ENCODE measurements around the gene PEX5L.

Gene PEX5L

DNA sequence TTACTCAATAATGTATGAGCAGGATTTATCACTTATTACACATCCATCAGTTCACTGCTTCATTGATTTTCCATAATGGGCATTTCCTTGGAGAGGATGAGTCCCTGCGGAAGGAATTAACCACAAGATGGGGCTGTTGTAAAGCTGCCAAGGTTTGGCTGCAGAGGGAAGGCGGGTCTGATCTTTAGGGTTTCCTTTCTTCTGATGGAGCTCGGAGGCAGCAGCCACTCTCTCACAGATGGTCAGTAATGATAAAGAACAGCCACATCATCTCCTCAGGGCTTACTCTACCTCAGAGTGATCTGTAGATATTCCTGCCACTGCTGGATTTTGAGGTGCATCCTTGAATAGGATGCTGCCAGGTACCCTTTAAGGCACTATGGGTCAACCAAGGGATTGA, 268.7 kb downstream of the PEX5L start:
- no peak for FAIRE-seq

DNA sequence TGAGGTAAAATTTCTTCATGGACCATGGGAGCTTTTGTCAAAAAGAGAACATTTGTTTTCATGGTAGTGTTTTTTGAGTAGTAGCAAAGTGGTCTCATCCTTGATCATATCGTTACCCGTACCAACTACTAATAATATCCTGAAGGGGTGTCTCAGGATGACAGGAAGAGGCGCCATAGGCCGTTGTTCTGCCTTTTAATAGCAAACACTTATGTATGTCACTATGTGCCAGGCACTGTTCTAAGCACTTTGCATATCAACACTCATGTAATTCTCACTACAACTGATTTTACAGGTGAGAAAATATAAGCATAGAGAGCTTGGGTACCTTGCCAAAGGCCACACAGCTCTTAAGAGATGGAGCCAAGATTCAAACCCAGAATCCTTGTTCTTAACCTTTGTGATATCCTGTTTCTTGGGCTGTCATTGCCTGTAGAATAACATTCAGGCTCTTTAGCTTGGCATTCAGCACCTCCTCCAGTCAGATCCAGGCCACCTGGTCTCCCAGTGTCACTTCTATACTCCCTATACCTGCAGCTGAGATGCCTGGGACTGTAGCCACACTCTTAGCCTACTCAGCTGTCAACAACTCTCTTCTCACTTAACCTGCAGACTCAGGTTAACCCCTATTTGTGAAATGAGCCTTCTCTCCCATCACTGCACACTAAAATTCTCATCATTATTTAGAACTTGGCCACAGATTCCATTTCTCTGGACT, 270.2 kb downstream of the PEX5L start:
- FAIRE-seq = no peak

DNA sequence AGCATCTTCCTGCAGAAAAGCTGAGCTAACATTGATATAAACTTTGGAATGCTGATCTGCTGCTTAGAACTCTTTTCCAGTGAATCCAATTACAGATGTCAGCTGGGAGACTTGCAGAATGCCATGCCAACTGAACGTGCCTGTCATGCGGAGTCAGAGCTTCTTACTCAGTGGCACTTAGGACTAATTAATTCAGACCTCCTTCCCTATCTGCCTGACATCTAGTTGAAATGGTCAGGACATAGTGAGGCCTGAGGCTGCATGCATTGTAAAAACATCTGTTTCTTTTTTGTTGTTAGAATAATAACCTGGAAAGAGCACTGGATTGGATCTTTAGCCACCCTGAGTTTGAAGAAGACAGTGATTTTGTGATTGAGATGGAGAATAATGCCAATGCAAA, 271.3 kb downstream of the PEX5L start:
- no peak for FAIRE-seq

DNA sequence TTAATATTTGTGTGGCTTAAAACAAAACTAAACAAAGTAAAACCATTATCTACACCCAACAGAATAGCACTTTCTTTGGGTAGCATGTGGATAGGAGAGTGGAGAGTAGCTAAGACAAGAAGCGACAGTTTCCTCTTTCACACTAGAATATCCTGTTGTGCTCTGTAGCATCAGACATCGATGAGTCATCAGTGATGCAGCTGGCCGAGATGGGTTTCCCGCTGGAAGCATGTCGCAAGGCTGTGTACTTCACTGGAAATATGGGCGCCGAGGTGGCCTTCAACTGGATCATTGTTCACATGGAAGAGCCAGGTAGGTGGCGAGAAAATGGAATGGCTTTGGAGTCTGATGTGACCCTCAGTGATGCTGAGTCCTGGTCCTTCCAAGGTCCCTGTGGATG, 275.8 kb downstream of the PEX5L start:
- no peak for FAIRE-seq

DNA sequence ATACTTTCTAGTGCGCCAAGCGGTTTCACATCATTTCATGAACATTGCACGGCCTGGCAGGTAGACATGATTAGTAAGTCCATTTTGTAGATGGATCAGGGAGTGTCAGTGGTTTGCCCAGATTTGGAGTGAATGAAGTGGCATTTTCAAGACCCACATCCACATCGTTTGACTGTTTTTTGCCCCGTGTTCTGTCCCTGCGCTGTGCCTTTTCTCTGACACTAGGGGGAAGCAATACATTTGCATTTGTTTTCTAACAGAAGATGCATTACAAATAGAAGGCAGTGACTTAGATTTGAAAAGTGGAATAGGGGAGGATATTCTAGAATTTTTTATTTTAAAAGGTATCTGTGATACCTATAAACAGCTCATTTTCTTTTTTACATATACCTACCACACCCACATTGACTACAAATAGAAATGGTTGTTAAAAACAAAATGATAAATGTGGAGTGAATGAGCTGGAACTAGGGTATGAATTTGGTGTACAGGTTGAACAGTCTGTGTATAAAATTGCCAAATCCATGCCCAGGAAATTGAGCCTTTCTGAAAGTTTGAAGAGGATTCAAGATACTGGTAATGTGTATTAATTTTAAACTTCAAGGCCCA, 285.9 kb downstream of the PEX5L start:
- FAIRE-seq = no peak

DNA sequence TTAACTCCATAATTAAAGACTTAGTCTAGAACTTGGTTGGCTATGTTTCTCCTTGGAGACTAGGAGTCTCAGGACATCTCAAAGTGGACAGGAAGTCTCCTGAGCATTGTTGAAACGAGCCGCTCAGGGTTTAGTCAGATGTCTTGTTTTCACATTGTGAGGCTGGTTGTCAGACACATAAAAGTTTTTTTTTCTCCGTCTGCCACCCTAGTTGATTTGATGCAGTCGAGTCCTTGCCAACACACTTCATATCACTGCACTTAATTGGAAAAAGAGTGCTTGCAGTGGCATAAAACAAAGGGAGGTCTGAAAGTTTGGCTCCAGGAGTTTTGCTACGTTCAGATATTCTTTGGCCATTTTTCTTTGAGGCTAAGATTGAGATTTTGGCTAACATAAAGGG, 291.0 kb downstream of the PEX5L start:
- no peak for FAIRE-seq

DNA sequence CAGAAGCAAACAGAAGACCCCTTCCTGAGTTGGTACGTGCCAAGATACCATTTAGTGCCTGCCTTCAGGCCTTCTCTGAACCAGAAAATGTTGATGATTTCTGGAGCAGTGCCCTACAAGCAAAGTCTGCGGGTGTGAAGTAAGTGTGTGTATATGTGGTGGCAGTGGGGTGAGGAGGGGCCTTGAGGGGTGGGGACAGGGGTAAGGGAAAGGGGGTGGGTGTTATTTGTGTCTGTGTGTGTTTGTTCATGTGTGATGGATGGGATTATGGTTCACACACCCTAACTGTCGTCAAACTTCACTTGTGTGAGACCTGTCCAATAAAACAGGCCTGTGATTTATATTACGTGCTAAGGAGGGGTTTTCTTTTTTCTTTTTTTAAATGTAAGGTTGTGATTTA, 291.7 kb downstream of the PEX5L start:
- FAIRE-seq = no peak

Measured in islet of Langerhans (tissue), 1 donor.